DMS153 treated with DMSO at 0.1 percent for 48 hours (cell line): ENCODE results near the gene GPR31.

Experiments
- DNase-seq: peaks from one replicate; lab custom pipeline; 2025; ENCODE audit not compliant: unreplicated experiment; lab: John Stamatoyannopoulos, UW

The GPR31 gene

GRCh38 chr6:167119670-167120582 is 37.9 kb downstream of the GPR31 start:
- DNase-seq: no peak

- no peak for DNase-seq
These were observed 38.9 kb downstream of the GPR31 start for GRCh38 chr6:167118839-167119238.

GRCh38 chr6:167118006-167118405 is 39.8 kb downstream of the GPR31 start:
- no peak for DNase-seq

GRCh38 chr6:167116838-167117228 is 40.9 kb downstream of the GPR31 start:
- no peak for DNase-seq

GRCh38 chr6:167116109-167116837 is 41.5 kb downstream of the GPR31 start:
- DNase-seq: no peak

GRCh38 chr6:167115054-167115453 is 42.7 kb downstream of the GPR31 start:
- no peak for DNase-seq

GRCh38 chr6:167113935-167114910 is 43.6 kb downstream of the GPR31 start:
- no peak for DNase-seq

- DNase-seq: no peak
These were observed 44.6 kb downstream of the GPR31 start for GRCh38 chr6:167113047-167113754.

- DNase-seq: no peak
These were observed 45.4 kb downstream of the GPR31 start for GRCh38 chr6:167112421-167112820.

GRCh38 chr6:167111597-167111996 is 46.2 kb downstream of the GPR31 start:
- no peak for DNase-seq

- DNase-seq: no peak
These were observed 48.1 kb downstream of the GPR31 start for GRCh38 chr6:167109651-167110050.

- DNase-seq: no peak
These were observed 49.5 kb downstream of the GPR31 start for GRCh38 chr6:167108278-167108677.

GRCh38 chr6:167107787-167108186 is 50.0 kb downstream of the GPR31 start:
- no peak for DNase-seq

- DNase-seq: no peak
These were observed 51.4 kb downstream of the GPR31 start for GRCh38 chr6:167106406-167106805.
